KMS-11 (cell line): Measurements from ENCODE around the gene NOTUM.
A peak's percentile ranks its signal among the peaks of the same experiment; 100 is the strongest.

Experiments used
- H2AFZ ChIP-seq: fragments of 200-600 bp; sonication (generic); 2 replicates; pipeline ENCODE4 v1.6.1; 2016; ENCODE audit warnings: antibody characterized with exemption, mixed run types, low read depth
- H3K27ac ChIP-seq: fragments of 200-600 bp; sonication (generic); 2 replicates; pipeline ENCODE4 v1.6.1; 2016; ENCODE audit warnings: mild to moderate bottlenecking, mixed run types
- H3K27me3 ChIP-seq: fragments of 200-600 bp; sonication (generic); 2 replicates; pipeline ENCODE4 v1.6.1; 2017; ENCODE audit warnings: mild to moderate bottlenecking, low read depth, mixed run types, moderate library complexity; ENCODE audit not compliant: insufficient read depth
- H3K36me3 ChIP-seq: fragments of 200-600 bp; sonication (generic); 2 replicates; pipeline ENCODE4 v1.6.1; 2017; ENCODE audit warnings: mild to moderate bottlenecking, mixed run types; ENCODE audit not compliant: insufficient read depth
- H3K4me1 ChIP-seq: fragments of 200-600 bp; sonication (generic); 2 replicates; pipeline ENCODE4 v1.6.1; 2016; ENCODE audit warnings: mild to moderate bottlenecking, low read depth, mixed run types; ENCODE audit not compliant: poor library complexity, severe bottlenecking
- H3K4me2 ChIP-seq: fragments of 200-600 bp; sonication (generic); 2 replicates; pipeline ENCODE4 v1.7.0; 2016; ENCODE audit warnings: mild to moderate bottlenecking, mixed run types
- H3K4me3 ChIP-seq: fragments of 200-600 bp; sonication (generic); IDR thresholded peaks from 2 replicates; pipeline ENCODE4 v1.6.1; 2017; ENCODE audit warnings: low read depth, low read length, mixed read lengths; ENCODE audit not compliant: insufficient read depth
- H3K79me2 ChIP-seq: fragments of 200-600 bp; sonication (generic); 2 replicates; pipeline ENCODE4 v1.6.1; 2016; ENCODE audit warnings: low read depth, mixed run types; ENCODE audit not compliant: insufficient read depth
- H3K9ac ChIP-seq: fragments of 200-600 bp; sonication (generic); 2 replicates; pipeline ENCODE4 v1.6.1; 2016; ENCODE audit warnings: mild to moderate bottlenecking, mixed run types
- H4K20me1 ChIP-seq: fragments of 200-600 bp; sonication (generic); 2 replicates; pipeline ENCODE4 v1.6.1; 2016; ENCODE audit warnings: mild to moderate bottlenecking, mixed run types; ENCODE audit not compliant: insufficient read depth
- CTCF ChIP-seq: fragments of 200-600 bp; sonication (generic); conservative IDR thresholded peaks from 2 replicates; pipeline ENCODE4 v1.6.1; 2017; ENCODE audit warnings: low read depth, mild to moderate bottlenecking, antibody characterized with exemption, low read length, moderate library complexity, mixed read lengths

The NOTUM gene

DNA sequence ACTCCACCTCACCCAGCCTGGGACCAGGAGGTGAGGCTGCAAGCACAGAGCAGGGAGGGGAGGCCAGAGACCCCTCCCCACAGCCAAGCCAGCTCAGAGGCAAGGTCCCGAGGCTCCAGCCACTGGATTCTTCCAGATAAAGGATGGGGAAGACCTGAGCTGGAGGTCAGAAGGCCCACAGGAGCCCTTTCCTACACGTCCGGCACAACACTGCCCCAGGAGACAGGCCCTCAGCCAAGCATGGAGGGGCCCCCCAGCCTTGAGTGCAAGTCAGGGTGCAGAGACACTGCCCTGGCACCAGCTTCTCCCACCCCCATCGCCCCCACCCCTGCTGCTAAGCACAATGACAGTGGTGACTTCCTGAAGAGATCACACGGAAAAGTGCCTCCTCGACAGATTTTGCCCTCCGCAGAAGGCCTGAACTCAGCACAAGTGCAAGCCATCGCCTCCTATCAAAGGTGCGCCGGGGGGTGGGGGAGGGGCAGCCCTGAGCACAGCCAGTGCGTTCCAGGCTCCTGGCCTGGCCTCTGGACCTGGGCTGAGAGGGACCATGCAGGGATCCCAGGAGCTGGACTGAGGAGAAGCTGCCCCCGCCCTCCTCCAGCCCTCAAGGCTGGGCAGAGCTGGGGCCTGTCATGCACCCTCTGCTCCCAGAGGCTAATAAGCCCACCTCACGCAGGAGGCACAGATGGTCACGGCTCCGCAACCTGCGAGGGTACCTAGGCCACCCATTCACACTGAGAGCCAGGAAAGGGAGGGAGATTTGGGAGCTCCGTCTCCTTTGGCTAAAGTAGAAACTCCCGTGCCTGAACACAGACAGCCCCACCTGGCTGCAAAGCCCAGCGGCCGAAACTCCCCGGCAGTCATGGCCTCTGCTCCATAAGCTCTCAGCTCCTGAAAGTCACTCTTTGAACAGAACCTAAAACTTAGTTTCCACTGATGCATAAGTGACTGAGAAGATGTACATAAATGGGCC is 36.1 kb downstream of the NOTUM start:
- no peaks in the 10 kb centered on the region; the same call in 1 of the 2 replicates for H3K36me3 ChIP-seq
- no peak overlapping the region for H3K4me3 ChIP-seq
- no peaks in the 10 kb centered on the region for H3K27me3 ChIP-seq
- H3K27ac ChIP-seq = peak overlapping the region; percentile 95
- peak overlapping the region; percentile 100 for H3K4me2 ChIP-seq
- no peak for TF ChIP-seq CTCF
- H4K20me1 ChIP-seq = 0 out of 2 replicates have a peak, but pooled peaks cover 4% of the 10 kb centered on the region
- H3K9ac ChIP-seq = peak overlapping the region; percentile 85
- no peak overlapping the region for H2AFZ ChIP-seq
- H3K79me2 ChIP-seq = peaks cover 72% of the 10 kb centered on the region
- peaks cover 53% of the 10 kb centered on the region for H3K4me1 ChIP-seq

- Histone ChIP-seq H3K4me3 (no peak overlapping the region), H4K20me1 (0 out of 2 replicates have a peak, but pooled peaks cover 4% of the 10 kb centered on the region), H3K9ac (peak overlapping the region; percentile 85), H2AFZ (no peak overlapping the region; the same call in 1 of the 2 replicates), H3K4me2 (peak overlapping the region; percentile 100), H3K79me2 (peaks cover 81% of the 10 kb centered on the region), H3K27ac (peak overlapping the region; percentile 95), H3K36me3 (no peaks in the 10 kb centered on the region; the same call in 1 of the 2 replicates), H3K27me3 (no peaks in the 10 kb centered on the region), H3K4me1 (peaks cover 58% of the 10 kb centered on the region)
- TF ChIP-seq CTCF = no peak
These were observed 37.4 kb downstream of the NOTUM start for GRCh38 chr17:81923302-81924260.

DNA sequence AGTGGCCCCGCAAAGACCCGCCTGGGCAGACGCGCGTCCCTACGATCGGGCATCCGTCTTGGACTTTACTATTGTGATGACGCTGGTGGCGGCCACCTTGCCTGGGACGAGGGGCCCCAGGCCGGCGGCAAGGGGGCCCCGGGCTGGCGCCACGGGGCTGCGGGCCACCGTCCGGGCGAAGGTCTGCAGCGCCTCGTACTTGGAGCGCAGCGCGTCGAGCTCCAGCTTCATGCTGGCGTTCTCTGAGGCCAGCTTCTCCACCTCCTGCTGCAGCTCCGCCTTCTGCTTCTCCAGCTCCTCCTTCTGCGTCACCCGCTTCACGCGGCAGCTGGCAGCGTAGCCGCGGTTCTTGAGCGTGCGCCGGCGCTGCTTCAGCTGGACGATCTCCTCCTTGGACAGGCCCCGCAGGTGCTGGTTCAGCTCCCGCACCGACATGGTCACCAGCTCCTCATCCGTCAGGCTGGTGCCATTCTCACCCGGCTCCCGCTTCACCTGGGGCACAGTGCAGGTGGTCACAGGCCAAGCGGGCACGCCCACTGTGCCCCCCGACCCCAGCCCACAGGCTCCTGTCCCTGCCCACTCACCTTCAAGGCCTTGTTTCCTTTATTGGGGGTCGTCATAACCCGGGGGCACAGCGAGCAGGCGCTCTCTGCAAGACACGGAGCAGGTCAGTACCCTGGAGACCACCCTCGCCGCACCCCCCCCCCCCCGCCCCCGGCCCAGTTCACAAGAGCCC is 38.3 kb downstream of the NOTUM start:
- H3K79me2 ChIP-seq = peaks cover 81% of the 10 kb centered on the region
- 0 out of 2 replicates have a peak, but pooled peaks cover 4% of the 10 kb centered on the region for H4K20me1 ChIP-seq
- H3K9ac ChIP-seq = peak overlapping the region; percentile 85; the same call in 1 of the 2 replicates
- peak overlapping the region; percentile 100; the same call in 1 of the 2 replicates for H3K4me2 ChIP-seq
- no peak overlapping the region for H3K4me3 ChIP-seq
- no peaks in the 10 kb centered on the region for H3K27me3 ChIP-seq
- H3K27ac ChIP-seq = peak overlapping the region; percentile 95
- H2AFZ ChIP-seq = no peak overlapping the region
- H3K36me3 ChIP-seq = no peaks in the 10 kb centered on the region; the same call in 1 of the 2 replicates
- peaks cover 62% of the 10 kb centered on the region for H3K4me1 ChIP-seq
- TF ChIP-seq CTCF = no peak
